NCI-H82 treated with DMSO at 0.1 percent for 48 hours (cell line): ENCODE data around the gene SCAF11.

ENCODE experiments used
- DNase-seq: peaks from one replicate; lab custom pipeline; 2025; ENCODE audit not compliant: unreplicated experiment; lab: John Stamatoyannopoulos, UW

Gene SCAF11

GRCh38 chr12:45986641-45987339 lies 3.6 kb downstream of the SCAF11 start:
- DNase-seq, result no peak

- no peak for DNase-seq
Measured at GRCh38 chr12:45981075-45981837, 9.1 kb downstream of the SCAF11 start.

GRCh38 chr12:45980540-45980939 lies 9.8 kb downstream of the SCAF11 start:
- no peak for DNase-seq

- DNase-seq, result no peak
Measured at GRCh38 chr12:45978108-45978507, 12.3 kb downstream of the SCAF11 start.

- no peak for DNase-seq
Measured at GRCh38 chr12:45977620-45978019, 12.8 kb downstream of the SCAF11 start.

GRCh38 chr12:45975506-45975905 lies 14.9 kb downstream of the SCAF11 start:
- no peak for DNase-seq

- no peak for DNase-seq
Measured at GRCh38 chr12:45974883-45975282, 15.5 kb downstream of the SCAF11 start.

GRCh38 chr12:45974171-45974719 lies 16.1 kb downstream of the SCAF11 start:
- DNase-seq, result no peak

- no peak for DNase-seq
Measured at GRCh38 chr12:45973526-45973925, 16.8 kb downstream of the SCAF11 start.

- no peak for DNase-seq
Measured at GRCh38 chr12:45970391-45970790, 20.0 kb downstream of the SCAF11 start.

- DNase-seq, result no peak
Measured at GRCh38 chr12:45969084-45969483, 21.3 kb downstream of the SCAF11 start.

- DNase-seq, result no peak
Measured at GRCh38 chr12:45966486-45966885, 23.9 kb downstream of the SCAF11 start.

GRCh38 chr12:45962553-45963325 lies 27.6 kb downstream of the SCAF11 start:
- no peak for DNase-seq

- no peak for DNase-seq
Measured at GRCh38 chr12:45959728-45960127, 30.6 kb downstream of the SCAF11 start.

- no peak for DNase-seq
Measured at GRCh38 chr12:45959025-45959424, 31.3 kb downstream of the SCAF11 start.

- no peak for DNase-seq
Measured at GRCh38 chr12:45948546-45948945, 41.8 kb downstream of the SCAF11 start.

GRCh38 chr12:45946435-45946834 lies 43.9 kb downstream of the SCAF11 start:
- no peak for DNase-seq

- DNase-seq, result no peak
Measured at GRCh38 chr12:45944771-45945170, 45.6 kb downstream of the SCAF11 start.

- DNase-seq, result no peak
Measured at GRCh38 chr12:45939759-45940158, 50.6 kb downstream of the SCAF11 start.

- no peak for DNase-seq
Measured at GRCh38 chr12:45938566-45938965, 51.8 kb downstream of the SCAF11 start.

GRCh38 chr12:45934956-45935355 lies 55.4 kb downstream of the SCAF11 start:
- no peak for DNase-seq
